Ovary (tissue), 3 donors: ENCODE results near the gene VWA1.
A peak's percentile ranks its signal among the peaks of the same experiment; 100 is the strongest.

Experiments
- CTCF ChIP-seq, 3 donors: fragments of 450-650 bp in 2 of 3; fragments of 200-600 bp in 1 of 3; IDR thresholded peaks; one replicate each; pipeline versions ENCODE4 v1.5.1 to v1.8.0; 2016 to 2022; ENCODE audit warnings: antibody characterized with exemption in 3 of 3, mild to moderate bottlenecking in 1 of 3
- EP300 ChIP-seq: sonication (generic); formaldehyde crosslinking; IDR thresholded peaks from one replicate; pipeline ENCODE4 v1.6.1; 2017; ENCODE audit warnings: antibody characterized with exemption
- POLR2A ChIP-seq: fragments of 450-650 bp; IDR thresholded peaks from one replicate; pipeline ENCODE4 v1.6.1; 2017; ENCODE audit warnings: antibody characterized with exemption, mild to moderate bottlenecking, moderate library complexity
- donor health status: DM: no; HTN: no; CAD: no.

- TF ChIP-seq POLR2A (no peak), CTCF (IDR thresholded peaks at IDR 0.05) (peak in 2 of 3 donors; percentile 14 to 33), EP300 (no peak)
Measured at GRCh38 chr1:1419813-1420653, 15.5 kb upstream of the VWA1 start.
